ENCODE data around the gene TRAPPC4. TPM values are rescaled to one million over a fixed set of nuclear protein-coding genes. Genes with fewer than 3 reads are reported as not detected.
"Not testable (repeated sequence)": the region's sequence is repeated elsewhere in the genome, so short reads cannot be mapped to it uniquely, and the experiment has no call there.

TRAPPC4 gene
- total and polyA plus RNA-seq, 2 donors, result 60.4 to 75.9 TPM

DNA sequence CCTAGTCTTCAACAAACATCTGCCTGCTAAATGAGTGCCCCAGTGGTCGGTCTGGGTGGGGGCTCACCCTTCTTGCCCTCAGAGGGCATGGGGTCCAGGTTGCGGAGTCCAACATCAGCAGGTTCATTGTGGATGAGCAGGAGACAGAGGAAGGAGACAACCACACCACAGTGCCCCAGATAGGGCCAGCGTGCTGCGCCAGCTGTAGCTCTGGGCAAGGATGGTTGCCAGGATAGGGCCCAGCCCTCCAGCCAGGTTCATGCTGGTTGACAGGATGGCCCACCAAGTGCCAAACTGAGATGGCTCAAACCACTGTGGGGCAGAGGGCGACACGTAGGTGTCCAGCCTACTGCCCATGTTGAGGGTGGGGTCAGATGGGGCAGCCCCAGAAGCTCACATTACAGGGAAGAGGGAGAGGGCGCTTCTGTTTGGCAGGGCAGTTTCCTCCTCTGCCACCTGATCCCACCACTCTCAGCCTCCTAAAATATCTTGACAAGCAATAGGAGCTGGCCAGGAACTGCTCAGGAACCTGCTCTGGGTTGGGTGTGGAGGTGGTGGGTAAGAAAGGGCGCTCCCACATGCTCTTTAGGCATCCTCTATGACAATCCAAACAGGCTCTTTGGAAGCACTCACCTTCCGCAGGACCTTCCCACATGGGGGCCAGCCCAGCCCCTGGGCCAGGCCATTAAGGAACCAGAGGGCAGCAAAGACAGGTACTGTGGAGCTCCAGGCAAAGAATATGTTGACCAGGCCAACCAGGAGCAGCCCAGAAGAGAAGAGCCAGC lies 9.2 kb downstream of the TRAPPC4 start:
- Histone ChIP-seq H3K27ac (ENCODE audit: low read depth in 1 of 2, low read length in 1 of 2) (no peak overlapping the region), H3K4me1 (ENCODE audit: control insufficient read depth in 2 of 2, insufficient read depth in 2 of 2, low read length in 2 of 2) (peaks cover 3 to 19% of the 10 kb centered on the region in 2 donors), H3K9me3 (ENCODE audit: control insufficient read depth in 2 of 2, insufficient read depth in 1 of 2, low read length in 1 of 2) (no peaks in the 10 kb centered on the region), H3K36me3 (ENCODE audit: control insufficient read depth in 2 of 2, insufficient read depth in 2 of 2, low read length in 1 of 2) (peaks cover 34 to 48% of the 10 kb centered on the region in 2 donors), H3K4me3 (ENCODE audit: low read length in 2 of 2) (no peak overlapping the region), H3K27me3 (ENCODE audit: control insufficient read depth in 2 of 2, insufficient read depth in 1 of 2, low read length in 1 of 2) (no peaks in the 10 kb centered on the region)
- 98% methylated on average over 9 of the region's 9 CpGs for WGBS
- DNase-seq (ENCODE audit: low read depth in 6 of 9, low spot score in 9 of 9), result no peak

DNA sequence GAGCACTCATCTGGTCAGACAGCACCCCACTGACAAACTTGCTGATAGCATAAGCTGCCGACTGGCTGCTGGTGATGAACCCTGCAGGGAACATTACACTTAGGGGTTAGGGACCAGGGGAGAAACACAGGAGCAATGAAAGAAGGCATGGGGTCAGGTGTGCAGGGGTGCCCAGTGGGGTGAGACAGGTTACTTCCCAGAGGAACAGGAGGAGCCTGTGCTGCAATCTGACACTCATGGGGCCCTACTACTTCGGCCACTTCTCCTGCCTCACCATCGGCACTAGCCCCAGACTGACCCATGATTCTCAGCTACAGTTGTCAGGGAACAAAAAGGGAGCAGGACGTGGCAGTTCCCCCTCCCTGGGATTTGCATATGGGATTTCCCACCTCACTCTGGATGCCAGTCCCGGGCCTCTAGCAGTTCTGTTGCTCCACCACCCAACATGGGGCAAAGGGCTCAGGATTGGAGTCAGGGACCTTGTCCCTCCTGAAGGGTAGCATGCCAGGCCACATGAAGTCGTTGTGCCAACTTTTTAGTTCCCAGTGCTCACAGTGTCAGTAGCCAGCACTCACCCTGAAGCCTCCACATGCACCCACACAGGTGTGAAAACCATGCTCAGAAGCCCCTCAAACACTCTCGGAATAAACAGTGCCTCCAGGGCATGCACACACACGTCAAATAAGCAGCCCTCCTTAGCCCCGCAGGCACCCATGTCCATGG lies 9.9 kb downstream of the TRAPPC4 start:
- no peak overlapping the region for H3K27ac ChIP-seq (ENCODE audit: low read depth in 1 of 2, low read length in 1 of 2)
- peaks cover 3 to 19% of the 10 kb centered on the region in 2 donors for H3K4me1 ChIP-seq (ENCODE audit: control insufficient read depth in 2 of 2, insufficient read depth in 2 of 2, low read length in 2 of 2)
- H3K4me3 ChIP-seq (ENCODE audit: low read length in 2 of 2), result no peak overlapping the region
- H3K36me3 ChIP-seq (ENCODE audit: control insufficient read depth in 2 of 2, insufficient read depth in 2 of 2, low read length in 1 of 2), result peaks cover 30 to 40% of the 10 kb centered on the region in 2 donors
- 93% methylated on average over 9 of the region's 9 CpGs for WGBS
- no peaks in the 10 kb centered on the region for H3K27me3 ChIP-seq (ENCODE audit: control insufficient read depth in 2 of 2, insufficient read depth in 1 of 2, low read length in 1 of 2)
- H3K9me3 ChIP-seq (ENCODE audit: control insufficient read depth in 2 of 2, insufficient read depth in 1 of 2, low read length in 1 of 2), result no peaks in the 10 kb centered on the region
- no peak for DNase-seq (ENCODE audit: low read depth in 6 of 9, low spot score in 9 of 9)

GRCh38 chr11:119029069-119029339 lies 10.4 kb downstream of the TRAPPC4 start:
- H3K27me3 ChIP-seq (ENCODE audit: control insufficient read depth in 2 of 2, insufficient read depth in 1 of 2, low read length in 1 of 2), result no peaks in the 10 kb centered on the region
- peaks cover 3 to 19% of the 10 kb centered on the region in 2 donors for H3K4me1 ChIP-seq (ENCODE audit: control insufficient read depth in 2 of 2, insufficient read depth in 2 of 2, low read length in 2 of 2)
- 96% methylated on average over 1 of the region's 1 CpG for WGBS
- DNase-seq (ENCODE audit: low read depth in 6 of 9, low spot score in 9 of 9), result no peak
- no peaks in the 10 kb centered on the region for H3K9me3 ChIP-seq (ENCODE audit: control insufficient read depth in 2 of 2, insufficient read depth in 1 of 2, low read length in 1 of 2)
- peaks cover 25 to 36% of the 10 kb centered on the region in 2 donors for H3K36me3 ChIP-seq (ENCODE audit: control insufficient read depth in 2 of 2, insufficient read depth in 2 of 2, low read length in 1 of 2)
- no peak overlapping the region for H3K4me3 ChIP-seq (ENCODE audit: low read length in 2 of 2)
- no peak overlapping the region for H3K27ac ChIP-seq (ENCODE audit: low read depth in 1 of 2, low read length in 1 of 2)

GRCh38 chr11:119029340-119030028 lies 10.9 kb downstream of the TRAPPC4 start:
- Histone ChIP-seq H3K4me1 (ENCODE audit: control insufficient read depth in 2 of 2, insufficient read depth in 2 of 2, low read length in 2 of 2) (peaks cover 3 to 19% of the 10 kb centered on the region in 2 donors), H3K27me3 (ENCODE audit: control insufficient read depth in 2 of 2, insufficient read depth in 1 of 2, low read length in 1 of 2) (no peaks in the 10 kb centered on the region), H3K36me3 (ENCODE audit: control insufficient read depth in 2 of 2, insufficient read depth in 2 of 2, low read length in 1 of 2) (peaks cover 20 to 31% of the 10 kb centered on the region in 2 donors), H3K4me3 (ENCODE audit: low read length in 2 of 2) (peak overlapping the region; percentile 69 to 91), H3K9me3 (ENCODE audit: control insufficient read depth in 2 of 2, insufficient read depth in 1 of 2, low read length in 1 of 2) (no peaks in the 10 kb centered on the region), H3K27ac (ENCODE audit: low read depth in 1 of 2, low read length in 1 of 2) (no peak overlapping the region)
- 76% methylated on average over 10 of the region's 10 CpGs for WGBS
- DNase-seq (ENCODE audit: low read depth in 6 of 9, low spot score in 9 of 9), result no peak

DNA sequence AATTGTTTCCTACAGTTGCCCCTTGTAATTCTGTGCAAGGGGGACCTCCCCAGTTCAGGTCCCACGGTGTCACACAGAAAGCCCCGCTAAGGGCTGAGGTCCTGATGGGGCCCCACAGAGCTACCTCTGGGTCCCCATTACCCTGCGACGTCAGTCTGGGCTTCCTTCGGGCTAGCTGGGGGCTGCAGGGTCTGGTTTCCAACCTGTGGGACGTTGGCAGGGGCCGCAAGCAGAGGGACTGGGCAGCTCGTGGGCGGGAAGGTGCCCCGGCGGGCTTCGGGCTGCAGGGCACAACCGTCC lies 11.4 kb downstream of the TRAPPC4 start:
- H3K27me3 ChIP-seq (ENCODE audit: control insufficient read depth in 2 of 2, insufficient read depth in 1 of 2, low read length in 1 of 2), result no peaks in the 10 kb centered on the region
- 16% methylated on average over 13 of the region's 13 CpGs for WGBS
- DNase-seq (ENCODE audit: low read depth in 6 of 9, low spot score in 9 of 9), result peak in 1 of 9 donors; percentile 15
- H3K4me3 ChIP-seq (ENCODE audit: low read length in 2 of 2), result peak overlapping the region; percentile 69 to 91
- H3K9me3 ChIP-seq (ENCODE audit: control insufficient read depth in 2 of 2, insufficient read depth in 1 of 2, low read length in 1 of 2), result no peaks in the 10 kb centered on the region
- peaks cover 3 to 22% of the 10 kb centered on the region in 2 donors for H3K4me1 ChIP-seq (ENCODE audit: control insufficient read depth in 2 of 2, insufficient read depth in 2 of 2, low read length in 2 of 2)
- H3K36me3 ChIP-seq (ENCODE audit: control insufficient read depth in 2 of 2, insufficient read depth in 2 of 2, low read length in 1 of 2), result peaks cover 16 to 27% of the 10 kb centered on the region in 2 donors
- peak overlapping the region in 1 of 2 donors; percentile 51 for H3K27ac ChIP-seq (ENCODE audit: low read depth in 1 of 2, low read length in 1 of 2)

- no peaks in the 10 kb centered on the region for H3K9me3 ChIP-seq (ENCODE audit: control insufficient read depth in 2 of 2, insufficient read depth in 1 of 2, low read length in 1 of 2)
- peak within 1 kb of the TSS; percentile 51 to 84 for H3K27ac ChIP-seq (ENCODE audit: low read depth in 1 of 2, low read length in 1 of 2)
- H3K4me3 ChIP-seq (ENCODE audit: low read length in 2 of 2), result peak within 1 kb of the TSS; percentile 69 to 91
- under 1% methylated on average over 67 of the region's 67 CpGs for WGBS
- peaks cover 3 to 24% of the 10 kb centered on the region in 2 donors for H3K4me1 ChIP-seq (ENCODE audit: control insufficient read depth in 2 of 2, insufficient read depth in 2 of 2, low read length in 2 of 2)
- peak; percentile 62 to 91 (median 78) for DNase-seq (ENCODE audit: low read depth in 6 of 9, low spot score in 9 of 9)
- H3K36me3 ChIP-seq (ENCODE audit: control insufficient read depth in 2 of 2, insufficient read depth in 2 of 2, low read length in 1 of 2), result peaks cover 11 to 21% of the 10 kb centered on the region in 2 donors
- no peaks in the 10 kb centered on the region for H3K27me3 ChIP-seq (ENCODE audit: control insufficient read depth in 2 of 2, insufficient read depth in 1 of 2, low read length in 1 of 2)
These were observed 11.9 kb downstream of the TRAPPC4 start, which contains the start of gene SLC37A4 for GRCh38 chr11:119030329-119031047. Gene SLC37A4, minus strand, starts transcription at chr11:119030877.

GRCh38 chr11:119031912-119032280 lies 13.3 kb downstream of the TRAPPC4 start:
- DNase-seq (ENCODE audit: low read depth in 6 of 9, low spot score in 9 of 9), result no peak
- no peaks in the 10 kb centered on the region for H3K27me3 ChIP-seq (ENCODE audit: control insufficient read depth in 2 of 2, insufficient read depth in 1 of 2, low read length in 1 of 2)
- 97% methylated on average over 9 of the region's 9 CpGs for WGBS
- H3K36me3 ChIP-seq (ENCODE audit: control insufficient read depth in 2 of 2, insufficient read depth in 2 of 2, low read length in 1 of 2), result peaks cover 0 to 13% of the 10 kb centered on the region in 2 donors
- H3K27ac ChIP-seq (ENCODE audit: low read depth in 1 of 2, low read length in 1 of 2), result no peak overlapping the region
- no peak overlapping the region for H3K4me3 ChIP-seq (ENCODE audit: low read length in 2 of 2)
- no peaks in the 10 kb centered on the region for H3K9me3 ChIP-seq (ENCODE audit: control insufficient read depth in 2 of 2, insufficient read depth in 1 of 2, low read length in 1 of 2)
- peaks cover 3 to 24% of the 10 kb centered on the region in 2 donors for H3K4me1 ChIP-seq (ENCODE audit: control insufficient read depth in 2 of 2, insufficient read depth in 2 of 2, low read length in 2 of 2)

GRCh38 chr11:119033421-119033820 lies 14.9 kb downstream of the TRAPPC4 start:
- H3K4me3 ChIP-seq (ENCODE audit: low read length in 2 of 2); H3K27me3 ChIP-seq (ENCODE audit: control insufficient read depth in 2 of 2, insufficient read depth in 1 of 2, low read length in 1 of 2); H3K27ac ChIP-seq (ENCODE audit: low read depth in 1 of 2, low read length in 1 of 2); DNase-seq (ENCODE audit: low read depth in 6 of 9, low spot score in 9 of 9); H3K9me3 ChIP-seq (ENCODE audit: control insufficient read depth in 2 of 2, insufficient read depth in 1 of 2, low read length in 1 of 2); H3K36me3 ChIP-seq (ENCODE audit: control insufficient read depth in 2 of 2, insufficient read depth in 2 of 2, low read length in 1 of 2): not testable (repeated sequence)
- WGBS, result 97% methylated on average over 10 of the region's 10 CpGs
- peaks cover 3 to 24% of the 10 kb centered on the region in 2 donors for H3K4me1 ChIP-seq (ENCODE audit: control insufficient read depth in 2 of 2, insufficient read depth in 2 of 2, low read length in 2 of 2)
